HEK293 (cell line): ENCODE results near the gene MTURN.

Source experiments
- BCL6B ChIP-seq: fragments of 450-650 bp; formaldehyde crosslinking; IDR thresholded peaks from 2 replicates; pipeline ENCODE4 v1.5.1; 2017; ENCODE audit warnings: missing biosample characterization, missing genetic modification characterization
- MEIS1 ChIP-seq: sonication (generic); formaldehyde crosslinking; IDR thresholded peaks from 2 replicates; pipeline ENCODE4 v1.8.1; 2022; ENCODE audit warnings: missing genetic modification reagents, mild to moderate bottlenecking, borderline replicate concordance
- SP7 ChIP-seq: fragments of 450-650 bp; formaldehyde crosslinking; IDR thresholded peaks from 2 replicates; pipeline ENCODE4 v1.5.1; 2016; ENCODE audit warnings: missing biosample characterization, missing genetic modification characterization
- ZBTB10 ChIP-seq: fragments of 450-650 bp; formaldehyde crosslinking; IDR thresholded peaks from 2 replicates; pipeline ENCODE4 v1.5.1; 2016; ENCODE audit warnings: missing biosample characterization, missing genetic modification characterization
- ZBTB26 ChIP-seq: fragments of 450-650 bp; formaldehyde crosslinking; optimal IDR thresholded peaks from 2 replicates; pipeline ENCODE3; 2016; ENCODE audit warnings: missing biosample characterization, mild to moderate bottlenecking, missing genetic modification characterization
- ZBTB48 ChIP-seq: fragments of 450-650 bp; formaldehyde crosslinking; IDR thresholded peaks from 2 replicates; pipeline ENCODE4 v1.5.1; 2016; ENCODE audit warnings: missing biosample characterization, missing genetic modification characterization
- ZBTB6 ChIP-seq: fragments of 450-650 bp; formaldehyde crosslinking; IDR thresholded peaks from 2 replicates; pipeline ENCODE4 v1.5.1; 2017; ENCODE audit warnings: missing biosample characterization, missing genetic modification characterization
- ZBTB7A ChIP-seq: fragments of 450-650 bp; formaldehyde crosslinking; IDR thresholded peaks from 2 replicates; pipeline ENCODE4 v1.5.1; 2016; ENCODE audit warnings: low read depth, missing biosample characterization, missing genetic modification characterization
- ZFP69B ChIP-seq: fragments of 450-650 bp; formaldehyde crosslinking; IDR thresholded peaks from 2 replicates; pipeline ENCODE4 v1.5.1; 2016; ENCODE audit warnings: missing biosample characterization, missing genetic modification characterization
- ZNF132 ChIP-seq: fragments of 450-650 bp; formaldehyde crosslinking; IDR thresholded peaks from 2 replicates; pipeline ENCODE4 v1.5.1; 2017; ENCODE audit warnings: missing biosample characterization, missing genetic modification characterization, borderline replicate concordance
- ZNF175 ChIP-seq: fragments of 450-650 bp; formaldehyde crosslinking; IDR thresholded peaks from 2 replicates; pipeline ENCODE4 v1.5.1; 2016; ENCODE audit warnings: missing biosample characterization, missing genetic modification characterization
- ZNF23 ChIP-seq: fragments of 450-650 bp; formaldehyde crosslinking; IDR thresholded peaks from 2 replicates; pipeline ENCODE4 v1.5.1; 2016; ENCODE audit warnings: missing biosample characterization, missing genetic modification characterization, borderline replicate concordance
- ZNF248 ChIP-seq: fragments of 450-650 bp; formaldehyde crosslinking; IDR thresholded peaks from 2 replicates; pipeline ENCODE4 v1.5.1; 2017; ENCODE audit warnings: missing biosample characterization, missing genetic modification characterization
- ZNF26 ChIP-seq: fragments of 450-650 bp; formaldehyde crosslinking; IDR thresholded peaks from 2 replicates; pipeline ENCODE4 v1.5.1; 2016; ENCODE audit warnings: missing biosample characterization, missing genetic modification characterization
- ZNF37A ChIP-seq: fragments of 450-650 bp; IDR thresholded peaks from 2 replicates; pipeline ENCODE4 v1.5.1; 2018; ENCODE audit warnings: missing biosample characterization, missing genetic modification characterization
- ZNF426 ChIP-seq: fragments of 450-650 bp; formaldehyde crosslinking; IDR thresholded peaks from 2 replicates; pipeline ENCODE4 v1.5.1; 2017; ENCODE audit warnings: missing biosample characterization, missing genetic modification characterization, mild to moderate bottlenecking, inconsistent platforms, moderate library complexity
- ZNF473 ChIP-seq: fragments of 450-650 bp; formaldehyde crosslinking; IDR thresholded peaks from 2 replicates; pipeline ENCODE4 v1.5.1; 2017; ENCODE audit warnings: missing biosample characterization, missing genetic modification characterization
- ZNF513 ChIP-seq: fragments of 450-650 bp; IDR thresholded peaks from 2 replicates; pipeline ENCODE4 v1.5.1; 2018; ENCODE audit warnings: missing biosample characterization, missing genetic modification characterization
- ZNF530 ChIP-seq: fragments of 450-650 bp; formaldehyde crosslinking; IDR thresholded peaks from 2 replicates; pipeline ENCODE4 v1.5.1; 2016; ENCODE audit warnings: low read depth, missing biosample characterization, missing genetic modification characterization
- ZNF621 ChIP-seq: fragments of 450-650 bp; formaldehyde crosslinking; IDR thresholded peaks from 2 replicates; pipeline ENCODE4 v1.5.1; 2017; ENCODE audit warnings: missing biosample characterization, missing genetic modification characterization
- ZNF623 ChIP-seq: fragments of 450-650 bp; formaldehyde crosslinking; IDR thresholded peaks from 2 replicates; pipeline ENCODE4 v1.5.1; 2016; ENCODE audit warnings: missing biosample characterization, missing genetic modification characterization
- ZNF692 ChIP-seq: fragments of 450-650 bp; formaldehyde crosslinking; IDR thresholded peaks from 2 replicates; pipeline ENCODE4 v1.5.1; 2016; ENCODE audit warnings: missing biosample characterization, missing genetic modification characterization
- ZNF704 ChIP-seq: fragments of 450-650 bp; formaldehyde crosslinking; IDR thresholded peaks from 2 replicates; pipeline ENCODE4 v1.5.1; 2016; ENCODE audit warnings: missing biosample characterization, missing genetic modification characterization
- ZNF707 ChIP-seq: fragments of 450-650 bp; formaldehyde crosslinking; IDR thresholded peaks from 2 replicates; pipeline ENCODE4 v1.5.1; 2016; ENCODE audit warnings: missing biosample characterization, missing genetic modification characterization
- ZNF792 ChIP-seq: fragments of 450-650 bp; formaldehyde crosslinking; IDR thresholded peaks from 2 replicates; pipeline ENCODE4 v1.5.1; 2016; ENCODE audit warnings: missing biosample characterization, missing genetic modification characterization
- ZSCAN23 ChIP-seq: fragments of 450-650 bp; formaldehyde crosslinking; IDR thresholded peaks from 2 replicates; pipeline ENCODE4 v1.5.1; 2016; ENCODE audit warnings: missing biosample characterization, missing genetic modification characterization

The MTURN gene

GRCh38 chr7:30143748-30144251 lies 9.0 kb downstream of the MTURN start (continued):
- TF ChIP-seq BCL6B (tag by site-specific recombination) (peak; percentile 51; the same call in 1 of the 2 replicates), ZNF623 (no peak), ZNF37A (tag by site-specific recombination) (no peak), ZNF175 (tag by site-specific recombination) (no peak), ZBTB48 (tag by site-specific recombination) (no peak), ZNF530 (tag by site-specific recombination) (no peak), ZBTB7A (tag by site-specific recombination) (no peak), SP7 (peak; percentile 88), ZNF621 (no peak), ZNF248 (no peak), ZNF426 (tag by site-specific recombination) (no peak), ZNF704 (tag by site-specific recombination) (no peak), ZNF707 (tag by site-specific recombination) (no peak), ZBTB10 (no peak), ZNF513 (tag by site-specific recombination) (no peak), ZNF26 (tag by site-specific recombination) (no peak), ZBTB26 (no peak), MEIS1 (CRISPR knock-in tag) (no peak), ZSCAN23 (tag by site-specific recombination) (peak; percentile 42; the same call in 1 of the 2 replicates), ZNF692 (tag by site-specific recombination) (0 out of 2 replicates have a peak, but pooled peaks have one; percentile 19), ZNF23 (tag by site-specific recombination) (no peak), ZFP69B (tag by site-specific recombination) (no peak), ZNF132 (tag by site-specific recombination) (no peak), ZBTB6 (no peak), ZNF473 (tag by site-specific recombination) (no peak), ZNF792 (tag by site-specific recombination) (no peak)
